Raji (cell line): ENCODE results near the gene SSR3.

Experiments
- POLR2A ChIP-seq: IDR thresholded peaks from 2 replicates; pipeline ENCODE4 v1.6.1; 2011; ENCODE audit warnings: low read depth, low read length, control low read depth; ENCODE audit not compliant: insufficient read depth

SSR3 gene

DNA sequence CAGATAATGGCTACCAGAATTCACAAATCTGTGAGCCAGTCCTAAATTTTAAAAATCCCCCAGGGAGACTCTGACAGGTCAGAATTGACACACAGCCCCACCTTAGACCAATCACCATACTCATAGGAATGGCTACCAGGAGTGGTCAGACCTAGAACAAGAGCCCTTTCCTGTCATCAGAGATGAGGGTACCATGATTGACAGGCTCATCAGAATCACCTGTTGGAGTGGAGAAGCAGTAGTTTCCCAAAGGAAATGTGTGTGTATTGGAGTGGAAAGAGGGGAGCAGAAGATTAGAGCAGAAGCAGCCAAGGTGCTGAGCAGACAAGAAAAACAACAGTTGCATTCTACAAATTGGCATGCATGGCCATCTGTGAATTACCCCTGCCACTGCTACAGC, 27.0 kb upstream of the SSR3 start:
- no peak for TF ChIP-seq POLR2A

GRCh38 chr3:156581033-156581432, 26.1 kb upstream of the SSR3 start:
- TF ChIP-seq POLR2A = no peak

DNA sequence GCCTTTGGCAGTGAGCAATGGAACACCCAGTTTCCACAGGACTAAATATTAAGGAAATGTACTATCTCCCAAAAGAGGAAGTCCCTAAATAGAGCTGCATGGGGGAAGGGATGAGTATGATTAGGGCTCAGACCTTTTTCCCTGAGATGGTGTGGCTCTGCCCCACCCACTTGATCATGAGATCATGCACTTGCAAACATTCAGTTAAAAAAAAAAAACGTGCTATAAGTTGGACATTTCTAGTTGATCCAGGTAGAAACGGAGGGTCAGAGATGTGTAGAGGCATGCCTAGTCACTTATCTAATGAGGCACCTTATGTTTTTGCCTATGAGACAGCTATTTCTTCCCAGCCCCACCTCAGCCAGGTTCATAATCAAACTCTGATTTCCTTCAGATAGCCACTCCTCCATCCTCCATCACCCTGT, 24.5 kb upstream of the SSR3 start:
- no peak for TF ChIP-seq POLR2A

DNA sequence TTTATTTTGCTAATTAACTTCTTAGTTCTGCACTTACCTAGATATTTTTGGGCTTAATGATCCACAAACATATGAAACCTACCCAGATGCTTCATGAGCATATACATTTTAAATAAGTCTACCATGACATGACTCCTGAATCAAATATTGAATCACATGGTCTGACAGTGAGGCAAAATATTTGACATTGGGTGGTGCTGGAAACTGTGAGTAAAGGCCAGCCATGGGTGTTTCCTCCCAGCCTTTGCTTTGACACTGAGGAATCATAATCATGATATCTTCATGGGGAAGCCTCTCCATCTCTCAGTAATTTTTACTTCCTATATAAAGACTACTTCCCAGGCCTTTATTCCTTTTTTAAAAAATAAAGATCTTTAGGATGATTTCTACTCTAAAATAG, 22.8 kb upstream of the SSR3 start:
- no peak for TF ChIP-seq POLR2A

GRCh38 chr3:156576651-156577348, 21.9 kb upstream of the SSR3 start:
- TF ChIP-seq POLR2A = no peak

- TF ChIP-seq POLR2A = no peak
Measured at GRCh38 chr3:156576051-156576450, 21.1 kb upstream of the SSR3 start.

GRCh38 chr3:156575641-156576040, 20.7 kb upstream of the SSR3 start:
- TF ChIP-seq POLR2A = no peak

GRCh38 chr3:156563900-156564682, 9.2 kb upstream of the SSR3 start:
- TF ChIP-seq POLR2A = no peak

GRCh38 chr3:156561533-156561932, 6.6 kb upstream of the SSR3 start:
- TF ChIP-seq POLR2A = no peak

- TF ChIP-seq POLR2A = no peak
Measured at GRCh38 chr3:156559321-156559720, 4.4 kb upstream of the SSR3 start.

- no peak for TF ChIP-seq POLR2A
Measured at GRCh38 chr3:156558389-156558788, 3.5 kb upstream of the SSR3 start.

GRCh38 chr3:156554515-156554841, 439 bp downstream of the SSR3 start:
- TF ChIP-seq POLR2A = no peak

DNA sequence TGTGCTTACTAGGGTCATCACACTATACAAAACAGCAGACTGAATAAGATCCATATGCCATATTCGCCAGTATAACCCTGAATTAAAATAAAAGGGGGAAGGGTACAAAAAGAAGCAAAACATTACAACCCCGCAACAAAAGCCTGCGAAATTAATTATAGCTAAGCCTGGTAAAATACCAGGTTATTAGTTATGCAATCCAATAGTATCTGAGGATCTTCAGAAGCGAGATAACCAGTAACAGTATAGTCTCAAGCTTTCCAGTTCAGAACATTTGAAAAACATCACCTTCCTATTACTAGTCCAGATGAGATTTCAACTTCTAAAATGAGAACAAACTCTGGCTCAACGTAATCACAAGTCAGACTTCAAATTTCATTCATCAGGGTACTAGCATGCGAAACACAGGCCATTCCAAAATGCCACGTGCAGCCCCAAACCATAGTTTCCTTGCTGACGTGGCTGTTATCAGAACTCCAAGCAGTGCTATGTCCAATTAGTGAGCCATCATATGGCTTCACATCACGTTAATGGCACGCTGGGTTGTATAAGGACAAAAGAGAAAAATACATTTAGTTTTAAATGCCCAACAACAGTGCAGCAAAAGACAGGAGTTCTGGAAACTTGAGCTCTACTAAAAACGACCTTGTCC, 1.1 kb downstream of the SSR3 start:
- no peak for TF ChIP-seq POLR2A

GRCh38 chr3:156552973-156553372, 1.9 kb downstream of the SSR3 start:
- no peak for TF ChIP-seq POLR2A

DNA sequence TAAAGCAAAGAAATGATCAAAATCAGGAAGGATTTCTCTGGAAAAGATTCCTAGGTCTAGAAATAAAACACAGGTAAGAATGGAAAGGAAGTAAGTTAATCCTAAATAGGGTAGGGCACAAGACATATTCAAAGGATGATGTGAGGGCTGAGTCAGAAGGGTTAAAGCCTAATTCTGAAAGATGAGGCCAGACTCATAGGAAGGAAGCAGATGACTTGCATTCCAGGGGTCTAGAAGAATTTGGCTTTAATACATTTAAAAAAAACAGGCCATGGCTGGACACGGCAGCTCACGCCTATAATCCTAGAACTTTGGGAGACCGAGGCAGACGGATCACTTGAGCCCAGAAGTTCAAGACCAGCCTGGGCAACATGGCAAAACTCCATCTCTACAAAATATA, 3.2 kb downstream of the SSR3 start:
- no peak for TF ChIP-seq POLR2A

- TF ChIP-seq POLR2A = no peak
Measured at GRCh38 chr3:156551261-156551660, 3.7 kb downstream of the SSR3 start.

DNA sequence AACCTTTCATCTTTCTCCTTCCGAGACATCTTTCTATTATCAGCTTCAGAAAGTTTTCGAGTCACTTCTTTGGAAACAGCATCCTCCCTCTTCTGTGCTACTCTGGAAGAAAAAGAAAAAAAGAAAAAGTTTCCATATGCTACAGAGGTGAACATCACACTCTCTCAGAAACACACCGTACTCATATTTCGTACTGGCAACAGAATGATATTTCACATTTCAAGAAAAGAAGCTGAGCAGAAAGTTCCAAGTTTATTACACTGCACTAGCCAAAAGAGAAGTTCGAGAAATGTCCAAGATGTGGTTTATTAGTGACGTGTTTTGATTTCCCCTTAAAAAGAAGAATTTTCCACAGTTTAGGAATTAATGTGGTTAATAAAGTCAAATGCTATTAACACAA, 6.0 kb downstream of the SSR3 start:
- TF ChIP-seq POLR2A = no peak
